Activated CD4-positive, alpha-beta T cell treated with anti-CD3 and anti-CD28 coated beads, Interleukin-2, amount 50 U/mL, for 24 hours (primary cell): Measurements from ENCODE around the gene ALS2CL.

Experiments
- DNase-seq, 2 donors: peaks; one replicate each; pipeline ENCODE4 v3.0.0-alpha.2; 2020; ENCODE audit warnings: low read depth in 1 of 2, low spot score in 1 of 2

The ALS2CL gene

DNA sequence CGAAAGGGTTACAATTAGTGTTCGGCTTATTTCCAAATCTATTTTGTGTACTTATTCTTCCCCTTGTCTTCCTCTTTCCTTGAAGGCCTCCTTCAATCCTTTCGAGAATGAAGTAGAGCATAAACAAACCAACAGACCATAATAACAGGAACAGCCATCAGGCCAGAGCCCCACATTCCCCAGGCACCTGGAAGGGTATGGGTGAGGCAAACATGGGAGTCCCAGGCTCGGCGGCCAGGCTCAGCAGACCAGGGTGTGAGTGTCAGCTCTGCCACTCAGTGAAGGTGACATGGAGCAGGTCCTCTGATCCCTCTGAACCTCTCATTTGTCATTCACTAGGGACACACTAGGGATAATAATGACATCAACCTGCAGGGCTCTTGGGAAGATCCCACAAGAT, 13.8 kb downstream of the ALS2CL start:
- no peak for DNase-seq

GRCh38 chr3:46678280-46678679, 15.2 kb downstream of the ALS2CL start:
- no peak for DNase-seq

DNA sequence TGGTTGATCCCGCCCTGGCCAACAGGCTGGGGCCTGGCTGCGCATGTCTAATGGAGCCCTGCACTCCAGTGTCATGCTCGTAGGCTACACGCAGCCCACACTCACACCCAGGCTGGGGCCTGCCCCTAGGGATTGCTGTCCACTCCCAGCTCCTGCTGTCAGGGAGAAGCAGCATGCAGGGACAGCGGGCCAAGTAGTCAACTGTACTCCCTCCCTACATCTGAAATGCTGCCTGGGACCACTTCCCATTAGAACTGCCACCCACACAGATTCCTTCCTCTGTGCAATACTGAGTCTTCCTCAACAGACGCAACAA, 16.1 kb downstream of the ALS2CL start:
- no peak for DNase-seq

DNA sequence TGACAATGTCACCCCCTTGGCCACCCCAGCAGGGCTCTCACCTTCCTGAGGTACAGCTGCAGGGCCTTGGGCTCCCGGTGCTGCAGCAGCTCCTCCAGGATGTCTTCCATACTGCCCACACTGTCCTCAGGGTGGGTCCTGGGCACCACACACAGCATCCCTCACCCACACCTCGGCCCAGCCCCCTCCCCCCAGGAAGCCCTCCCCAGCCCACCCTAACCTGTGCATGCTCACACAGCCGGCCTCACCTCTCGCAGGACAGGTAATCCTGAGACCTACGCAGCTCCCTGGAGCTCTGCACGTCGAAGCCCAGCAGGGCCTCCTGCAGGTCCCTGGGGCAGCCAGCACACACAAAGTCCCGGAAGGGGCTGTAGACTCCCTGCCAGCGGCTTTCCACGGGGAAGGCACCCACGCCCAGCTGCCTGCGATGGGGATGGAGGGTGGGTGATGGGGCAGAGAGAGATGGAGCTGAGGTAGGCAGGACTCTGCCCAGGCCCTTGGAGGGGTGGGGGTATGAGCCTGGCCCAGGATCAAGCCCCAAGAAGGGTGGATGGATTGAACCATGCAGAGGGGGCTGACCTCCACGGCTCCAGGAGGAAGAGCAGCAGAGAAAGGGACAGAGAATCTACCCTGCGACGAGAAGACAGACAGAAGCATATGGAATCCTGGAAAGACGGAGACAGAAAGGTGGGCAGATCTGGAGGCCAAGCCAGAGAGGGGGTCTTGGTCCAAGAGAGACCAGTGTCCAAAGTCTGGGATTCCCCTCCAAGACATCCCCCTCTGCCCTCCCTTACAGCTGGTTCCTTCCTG, 16.7 kb downstream of the ALS2CL start:
- no peak for DNase-seq

GRCh38 chr3:46675843-46676567, 17.5 kb downstream of the ALS2CL start:
- DNase-seq: no peak

DNA sequence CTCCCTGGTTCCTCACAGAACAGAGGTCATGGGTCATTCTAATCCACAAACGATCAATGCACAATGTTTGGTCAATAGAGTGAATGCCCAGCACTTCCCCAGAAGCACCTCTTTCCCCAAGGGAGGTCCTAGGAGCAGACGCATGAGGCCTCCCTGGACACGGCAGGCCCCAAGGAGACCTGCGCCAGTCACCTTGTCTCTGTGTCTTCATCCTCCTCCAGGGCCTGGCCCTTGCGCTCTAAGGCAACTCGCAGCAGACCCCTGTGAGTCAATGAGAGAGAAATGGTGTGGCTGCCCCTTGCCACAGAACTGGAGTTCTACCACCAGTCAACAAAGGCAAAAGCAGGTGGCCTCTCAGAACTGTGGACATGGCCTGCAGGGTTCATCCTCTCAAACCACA, 18.1 kb downstream of the ALS2CL start:
- DNase-seq: no peak

GRCh38 chr3:46674031-46674845, 19.2 kb downstream of the ALS2CL start:
- no peak for DNase-seq

DNA sequence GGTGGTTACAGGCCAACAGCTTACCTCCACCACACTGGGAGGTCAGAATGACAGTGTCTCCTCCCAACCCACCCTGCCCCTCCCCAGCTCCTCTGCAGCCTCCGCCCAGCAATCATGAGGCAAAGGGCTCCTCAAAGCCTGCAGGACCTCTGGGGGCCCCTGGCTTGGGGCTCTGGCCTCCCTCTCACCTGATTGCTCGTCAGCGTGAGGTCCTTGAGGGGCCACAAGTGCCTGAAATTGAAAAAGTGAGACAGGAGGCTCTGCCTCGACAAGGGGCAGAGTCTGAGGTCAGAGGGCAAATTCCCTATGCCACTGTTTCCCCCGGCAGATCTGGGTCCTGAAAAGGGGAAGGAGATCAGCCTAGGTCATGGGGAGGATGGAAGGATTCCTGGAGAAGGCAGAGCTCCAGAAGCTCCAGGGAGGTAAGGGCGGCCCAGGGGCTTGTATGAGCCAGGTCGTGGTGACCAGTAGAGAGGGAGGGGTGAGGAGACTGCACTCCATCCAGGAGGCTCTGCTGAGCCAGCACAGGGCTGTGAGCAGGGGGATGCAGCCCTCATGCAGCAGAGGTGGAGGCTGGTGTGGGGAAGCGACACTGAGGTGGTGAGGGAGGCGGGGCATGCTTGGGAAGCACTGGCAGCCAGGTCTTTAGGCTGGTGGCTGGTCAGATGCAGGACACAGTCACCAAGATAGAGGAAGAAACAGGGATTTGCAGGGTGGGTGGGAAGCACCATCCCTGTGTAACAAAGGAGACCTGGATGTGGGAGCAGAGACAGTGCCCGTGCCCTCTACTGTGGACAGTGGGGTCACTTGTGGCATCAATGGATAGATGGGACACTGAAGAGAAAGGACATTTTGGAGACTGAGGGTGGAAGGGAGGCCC, 20.1 kb downstream of the ALS2CL start:
- no peak for DNase-seq

DNA sequence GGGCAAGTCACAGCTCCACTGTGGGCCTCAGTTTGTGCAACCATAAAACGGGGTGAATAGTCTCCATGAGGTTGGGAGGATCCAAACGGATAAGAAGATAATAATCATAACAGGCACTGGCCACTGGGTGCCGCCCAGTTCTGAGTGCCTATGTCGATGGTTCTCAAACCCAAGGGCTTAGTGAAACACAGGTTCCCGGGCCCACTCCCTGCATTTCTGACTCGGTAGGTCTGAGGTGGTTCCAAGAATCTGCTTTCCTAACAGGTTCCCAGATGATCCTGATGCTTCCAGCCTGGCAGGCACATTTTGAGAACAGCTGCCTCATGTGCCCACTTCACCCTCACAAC, 21.2 kb downstream of the ALS2CL start:
- DNase-seq: no peak

DNA sequence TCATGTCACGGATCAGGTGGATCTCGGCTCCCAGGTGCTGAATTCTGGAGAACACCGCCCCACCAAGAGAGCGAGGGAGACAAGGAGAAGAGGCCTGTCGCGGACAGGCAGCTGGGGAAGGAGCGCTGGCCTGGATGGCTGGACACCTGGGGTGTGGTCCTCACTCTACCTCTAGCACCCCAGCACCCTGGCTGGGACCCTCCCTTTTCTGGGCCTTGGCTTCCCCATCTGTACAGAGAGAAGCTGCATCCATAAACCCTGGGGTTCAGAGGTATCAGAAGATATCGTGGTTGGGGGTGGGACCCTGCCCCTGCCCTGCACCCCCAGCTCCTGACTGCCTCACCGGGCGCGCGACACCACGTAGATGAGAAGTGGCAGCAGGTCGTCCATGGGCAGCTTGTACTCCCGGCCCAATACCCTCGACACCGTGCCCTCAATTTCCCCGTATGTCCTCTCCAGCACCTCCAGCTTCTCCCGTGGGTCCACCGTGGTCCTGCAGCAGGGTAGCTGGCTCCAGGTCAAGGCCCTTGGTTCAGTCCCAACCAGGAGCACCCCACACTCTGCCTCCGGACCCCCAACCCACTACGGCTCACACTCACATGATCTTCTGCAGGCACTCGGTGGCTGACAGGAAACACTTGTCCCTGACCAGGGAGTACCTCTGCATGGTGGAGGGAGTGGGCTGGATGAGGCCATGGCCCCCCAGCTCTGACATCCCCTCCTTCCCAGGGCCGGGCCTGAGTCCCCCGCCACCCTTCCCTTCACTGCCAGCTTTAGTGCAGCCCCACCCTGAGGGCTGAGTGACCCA, 21.7 kb downstream of the ALS2CL start:
- DNase-seq: no peak

DNA sequence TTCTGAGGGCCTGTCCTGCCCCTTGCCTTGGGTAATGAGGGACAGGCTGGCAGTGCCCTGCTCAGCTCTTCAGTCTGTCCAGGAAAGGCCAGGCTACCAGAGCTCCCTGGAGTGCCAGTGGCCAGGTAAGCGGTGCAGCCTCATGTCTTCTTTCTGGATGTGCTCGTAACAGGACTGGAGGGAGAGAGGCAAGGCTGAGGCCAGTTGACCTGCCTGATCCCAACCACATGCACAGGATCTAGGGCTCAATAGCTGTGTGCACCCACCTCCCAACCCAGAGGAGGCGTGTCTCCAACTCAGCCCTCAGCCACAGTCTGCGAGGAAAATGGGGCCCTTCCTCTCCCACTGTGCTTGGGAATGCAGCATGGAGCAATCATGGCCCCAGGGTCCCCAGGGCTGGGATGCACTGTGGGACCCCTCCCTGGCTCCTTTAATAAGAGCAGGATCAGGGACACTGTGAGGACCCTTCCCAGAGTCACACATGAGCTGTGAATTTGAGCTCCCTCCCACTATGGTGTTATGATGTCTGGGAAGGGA, 22.5 kb downstream of the ALS2CL start:
- DNase-seq: no peak

- DNase-seq: no peak
Measured at GRCh38 chr3:46670000-46670890, 23.2 kb downstream of the ALS2CL start.

DNA sequence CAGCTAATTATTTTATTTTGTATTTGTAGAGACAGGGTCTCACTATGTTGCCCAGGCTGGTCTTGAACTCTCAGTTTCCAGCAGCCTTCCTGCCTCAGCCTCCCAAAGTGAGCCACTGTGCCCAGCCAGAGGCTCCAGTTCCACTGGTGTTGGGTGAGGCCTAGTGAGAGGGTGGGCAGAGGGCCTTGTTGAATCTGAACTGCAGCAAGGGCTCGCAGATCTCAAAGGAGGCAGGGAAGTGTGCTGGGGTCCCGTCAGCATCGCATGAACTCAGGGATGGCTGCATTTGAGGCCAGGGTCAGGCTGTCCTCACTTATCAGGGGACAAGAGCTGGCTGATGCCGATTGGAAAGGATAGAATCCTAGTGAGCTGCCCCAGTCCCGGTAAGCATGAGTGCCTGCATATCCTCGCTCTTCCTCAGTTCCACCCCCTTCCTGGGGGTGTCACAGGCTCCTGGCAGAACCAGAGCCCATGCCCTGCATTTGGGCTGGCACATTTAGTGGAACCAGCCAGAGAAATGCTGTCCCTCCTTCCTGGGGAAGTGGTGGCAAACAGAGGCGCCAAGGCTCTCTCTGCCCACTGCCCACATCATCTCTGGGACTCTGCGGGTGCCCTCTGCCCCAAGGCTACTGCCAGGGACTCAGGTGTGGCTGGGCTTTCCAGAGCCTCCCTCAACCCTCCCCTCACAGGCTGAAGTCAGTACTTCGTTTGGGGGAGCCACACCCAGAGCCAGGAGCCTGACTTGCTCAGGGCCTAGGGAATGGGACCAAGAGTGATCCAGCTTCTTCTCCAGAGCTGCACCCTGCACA, 24.1 kb downstream of the ALS2CL start:
- no peak for DNase-seq

- DNase-seq: no peak
Measured at GRCh38 chr3:46668591-46668990, 24.9 kb downstream of the ALS2CL start.

DNA sequence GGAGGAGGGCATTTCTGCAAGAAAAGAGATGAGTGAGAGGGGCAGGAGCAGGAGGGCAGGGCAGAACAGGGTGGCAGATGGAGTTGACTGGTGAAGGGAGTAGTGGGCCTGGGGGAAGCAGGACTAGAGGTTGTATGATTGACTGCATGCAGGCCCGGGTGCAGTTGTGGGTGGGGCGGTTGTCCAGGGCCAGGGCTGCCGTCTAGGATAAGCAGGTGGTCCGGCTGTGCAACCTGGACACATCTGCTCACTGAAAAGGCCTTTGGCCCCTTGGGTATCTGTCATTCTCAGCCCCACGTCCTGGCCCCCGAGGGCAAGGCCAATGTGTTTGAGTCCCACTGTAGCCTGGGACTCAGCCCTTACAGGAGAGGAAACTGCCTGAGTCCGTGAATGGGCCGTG, 25.4 kb downstream of the ALS2CL start:
- no peak for DNase-seq

- DNase-seq: no peak
Measured at GRCh38 chr3:46667657-46668056, 25.8 kb downstream of the ALS2CL start.

- no peak for DNase-seq
Measured at GRCh38 chr3:46667061-46667621, 26.3 kb downstream of the ALS2CL start.

- DNase-seq: no peak
Measured at GRCh38 chr3:46666453-46666845, 27.0 kb downstream of the ALS2CL start.
